ENCODE data around the gene SV2B. TPM values are rescaled to one million over a fixed set of nuclear protein-coding genes. Genes with fewer than 3 reads are reported as not detected.

The SV2B gene
- total RNA-seq, 1 experiment from 2014 or later: 1.4 TPM

- TF ChIP-seq CDX4 (CRISPR knock-in tag; IDR thresholded peaks at IDR 0.05; ENCODE audit: borderline replicate concordance): no peak
- TF ChIP-seq NR3C1 (CRISPR knock-in tag; conservative IDR thresholded peaks at IDR 0.05; ENCODE audit: low read depth): no peak
- TF ChIP-seq SMAD3 (CRISPR knock-in tag; IDR thresholded peaks at IDR 0.05; ENCODE audit: borderline replicate concordance): no peak
- TF ChIP-seq JUN (CRISPR knock-in tag; IDR thresholded peaks at IDR 0.05): no peak
- TF ChIP-seq JAZF1 (CRISPR knock-in tag; IDR thresholded peaks at IDR 0.05): no peak
- no peak for TF ChIP-seq ZBTB21 (CRISPR knock-in tag; IDR thresholded peaks at IDR 0.05; ENCODE audit: borderline replicate concordance)
- no peak for TF ChIP-seq ATF2 (CRISPR knock-in tag; IDR thresholded peaks at IDR 0.05; ENCODE audit: borderline replicate concordance, low read depth)
- TF ChIP-seq ZNF281 (CRISPR knock-in tag; IDR thresholded peaks at IDR 0.05): no peak
- no peak for TF ChIP-seq SP1 (CRISPR knock-in tag; conservative IDR thresholded peaks at IDR 0.05)
Observed at GRCh38 chr15:91308199-91308598, 208.1 kb downstream of the SV2B start (continued).

GRCh38 chr15:91308855-91309254, 208.8 kb downstream of the SV2B start:
- ChIA-PET CTCF (no interaction called here), POLR2A (interaction anchor here (0.6 kb wide), 1 partner anchor 555 kb away, joined by 3 read pairs; no protein-coding TSS in a partner anchor)
- H3K36me3 Mint-ChIP-seq: no peaks in the 10 kb centered on the region
- H3K4me1 Mint-ChIP-seq: peaks cover 16% of the 10 kb centered on the region
- TF ChIP-seq ZSCAN18 (CRISPR knock-in tag; IDR thresholded peaks at IDR 0.05) (no peak), PREB (CRISPR knock-in tag; IDR thresholded peaks at IDR 0.05; ENCODE audit: borderline replicate concordance) (no peak), ATF1 (CRISPR knock-in tag; IDR thresholded peaks at IDR 0.05) (no peak), EMX1 (CRISPR knock-in tag; IDR thresholded peaks at IDR 0.05) (no peak), JUN (CRISPR knock-in tag; IDR thresholded peaks at IDR 0.05) (no peak), ZNF423 (CRISPR knock-in tag; IDR thresholded peaks at IDR 0.05) (no peak), SMAD4 (CRISPR knock-in tag; IDR thresholded peaks at IDR 0.05) (no peak)
- H3K4me3 Mint-ChIP-seq: no peak overlapping the region
- H3K27me3 Mint-ChIP-seq (ENCODE audit: low read depth): peaks cover 4% of the 10 kb centered on the region
- H3K9me3 Mint-ChIP-seq: no peaks in the 10 kb centered on the region
- DNase-seq (ENCODE audit: low spot score) (no peak), ATAC-seq (no peak)
- no peak overlapping the region for H3K27ac Mint-ChIP-seq

- no peak; the same call in 1 of the 2 replicates for ATAC-seq
Observed at GRCh38 chr15:91311986-91312385, 211.9 kb downstream of the SV2B start.

More at GRCh38 chr15:91311986-91312385, 211.9 kb downstream of the SV2B start:
- DNase-seq (ENCODE audit: low spot score): no peak
- POLR2A ChIA-PET: interaction anchor here (0.6 to 0.8 kb wide), 2 partner anchors 536 to 1006 kb away, joined by 3 read pairs; no protein-coding TSS in a partner anchor
- H3K36me3 Mint-ChIP-seq: no peaks in the 10 kb centered on the region
- no peak overlapping the region for H3K4me3 Mint-ChIP-seq
- CTCF ChIA-PET: interaction anchor here (0.5 to 1.5 kb wide), 3 partner anchors 9 to 1958 kb away, joined by 3 to 4 read pairs (median 4); no protein-coding TSS in a partner anchor
- H3K9me3 Mint-ChIP-seq: no peaks in the 10 kb centered on the region
- peaks cover 6% of the 10 kb centered on the region for H3K4me1 Mint-ChIP-seq
- no peak overlapping the region for H3K27ac Mint-ChIP-seq
- TF ChIP-seq USF1 (CRISPR knock-in tag; IDR thresholded peaks at IDR 0.05) (no peak), FOXP4 (CRISPR knock-in tag; IDR thresholded peaks at IDR 0.05) (no peak), NR3C1 (CRISPR knock-in tag; conservative IDR thresholded peaks at IDR 0.05; ENCODE audit: low read depth) (no peak), HMGA2 (CRISPR knock-in tag; IDR thresholded peaks at IDR 0.05) (no peak)
- H3K27me3 Mint-ChIP-seq (ENCODE audit: low read depth): no peaks in the 10 kb centered on the region

All from WTC11 (cell line).